Neural cell (in vitro differentiated cells): ENCODE measurements around the gene URAD.
A peak's percentile ranks its signal among the peaks of the same experiment; 100 is the strongest.

Source experiments
- EP300 ChIP-seq: fragments of 450-650 bp; conservative IDR thresholded peaks from 2 replicates; pipeline ENCODE4 v1.6.1; 2014; ENCODE audit warnings: antibody characterized with exemption, mild to moderate bottlenecking, moderate library complexity; ENCODE audit not compliant: poor library complexity, severe bottlenecking
- EZH2 ChIP-seq: fragments of 200-600, 300-800 bp; shearing (Covaris generic), sonication (generic); IDR thresholded peaks from 2 replicates; pipeline ENCODE4 v1.6.1; 2014; ENCODE audit warnings: antibody characterized with exemption, low read length, borderline replicate concordance, mild to moderate bottlenecking; ENCODE audit not compliant: insufficient read depth, poor library complexity, severe bottlenecking
- MXI1 ChIP-seq: fragments of 450-650 bp; conservative IDR thresholded peaks from 2 replicates; pipeline ENCODE4 v1.6.1; 2014; ENCODE audit warnings: antibody characterized with exemption, mild to moderate bottlenecking; ENCODE audit not compliant: poor library complexity, severe bottlenecking
- POLR2AphosphoS5 ChIP-seq: IDR thresholded peaks from 2 replicates; pipeline ENCODE4 v1.6.1; 2012
- RAD21 ChIP-seq: fragments of 450-650 bp; conservative IDR thresholded peaks from 2 replicates; pipeline ENCODE4 v1.6.1; 2014; ENCODE audit warnings: antibody characterized with exemption, mild to moderate bottlenecking, moderate library complexity
- SMC3 ChIP-seq: fragments of 450-650 bp; conservative IDR thresholded peaks from 2 replicates; pipeline ENCODE4 v1.6.1; 2014; ENCODE audit warnings: antibody characterized with exemption, mild to moderate bottlenecking, moderate library complexity; ENCODE audit not compliant: poor library complexity
- TAF1 ChIP-seq: IDR thresholded peaks from 2 replicates; pipeline ENCODE4 v1.6.1; 2012; ENCODE audit warnings: low read depth
- TF ChIP-seq, protein P1 (sequence below): fragments of 450-650 bp; IDR thresholded peaks from 2 replicates; pipeline ENCODE4 v1.5.1; 2014; ENCODE audit warnings: antibody characterized with exemption, mild to moderate bottlenecking, moderate library complexity; ENCODE audit not compliant: poor library complexity, severe bottlenecking
- TF ChIP-seq, protein P2 (sequence below): IDR thresholded peaks from 2 replicates; pipeline ENCODE4 v1.6.1; 2012; ENCODE audit warnings: borderline replicate concordance

DNA sequence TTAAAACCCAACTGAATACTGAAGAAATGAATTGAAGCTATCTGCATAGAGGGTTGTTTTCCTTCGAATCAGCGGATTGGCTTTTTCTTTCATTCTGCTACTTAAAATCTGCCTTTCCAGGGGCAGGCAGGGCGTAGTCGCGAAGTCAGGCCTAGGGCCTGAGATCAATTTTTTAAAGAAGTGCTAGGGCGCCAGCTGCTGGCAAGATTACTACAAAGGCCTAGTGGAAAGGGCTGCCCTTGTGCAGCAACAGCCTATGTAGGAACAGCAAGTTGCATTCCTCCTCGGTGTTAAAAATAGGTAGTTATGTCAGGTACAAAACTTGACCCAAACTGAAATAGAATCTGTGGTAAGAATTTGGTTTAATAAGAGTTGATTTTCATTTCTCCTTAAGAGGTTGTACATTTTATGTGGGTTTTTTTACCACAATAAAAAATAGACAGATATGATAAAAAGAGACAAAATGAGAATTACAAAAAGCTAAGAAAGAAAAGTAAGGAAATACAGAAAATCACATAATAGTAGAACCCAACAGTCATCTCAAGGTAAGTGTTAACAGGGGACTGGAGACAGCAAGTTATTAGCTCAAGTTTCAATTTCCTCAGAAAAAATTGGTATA, 9.5 kb upstream of the URAD start:
- no peak for TF ChIP-seq EP300
- TF ChIP-seq EZH2, result no peak
- TF ChIP-seq RAD21, result peak; percentile 56
- no peak for TF ChIP-seq POLR2AphosphoS5
- TF ChIP-seq, protein P1, sequence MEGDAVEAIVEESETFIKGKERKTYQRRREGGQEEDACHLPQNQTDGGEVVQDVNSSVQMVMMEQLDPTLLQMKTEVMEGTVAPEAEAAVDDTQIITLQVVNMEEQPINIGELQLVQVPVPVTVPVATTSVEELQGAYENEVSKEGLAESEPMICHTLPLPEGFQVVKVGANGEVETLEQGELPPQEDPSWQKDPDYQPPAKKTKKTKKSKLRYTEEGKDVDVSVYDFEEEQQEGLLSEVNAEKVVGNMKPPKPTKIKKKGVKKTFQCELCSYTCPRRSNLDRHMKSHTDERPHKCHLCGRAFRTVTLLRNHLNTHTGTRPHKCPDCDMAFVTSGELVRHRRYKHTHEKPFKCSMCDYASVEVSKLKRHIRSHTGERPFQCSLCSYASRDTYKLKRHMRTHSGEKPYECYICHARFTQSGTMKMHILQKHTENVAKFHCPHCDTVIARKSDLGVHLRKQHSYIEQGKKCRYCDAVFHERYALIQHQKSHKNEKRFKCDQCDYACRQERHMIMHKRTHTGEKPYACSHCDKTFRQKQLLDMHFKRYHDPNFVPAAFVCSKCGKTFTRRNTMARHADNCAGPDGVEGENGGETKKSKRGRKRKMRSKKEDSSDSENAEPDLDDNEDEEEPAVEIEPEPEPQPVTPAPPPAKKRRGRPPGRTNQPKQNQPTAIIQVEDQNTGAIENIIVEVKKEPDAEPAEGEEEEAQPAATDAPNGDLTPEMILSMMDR, result peak; percentile 58
- TF ChIP-seq, protein P2, sequence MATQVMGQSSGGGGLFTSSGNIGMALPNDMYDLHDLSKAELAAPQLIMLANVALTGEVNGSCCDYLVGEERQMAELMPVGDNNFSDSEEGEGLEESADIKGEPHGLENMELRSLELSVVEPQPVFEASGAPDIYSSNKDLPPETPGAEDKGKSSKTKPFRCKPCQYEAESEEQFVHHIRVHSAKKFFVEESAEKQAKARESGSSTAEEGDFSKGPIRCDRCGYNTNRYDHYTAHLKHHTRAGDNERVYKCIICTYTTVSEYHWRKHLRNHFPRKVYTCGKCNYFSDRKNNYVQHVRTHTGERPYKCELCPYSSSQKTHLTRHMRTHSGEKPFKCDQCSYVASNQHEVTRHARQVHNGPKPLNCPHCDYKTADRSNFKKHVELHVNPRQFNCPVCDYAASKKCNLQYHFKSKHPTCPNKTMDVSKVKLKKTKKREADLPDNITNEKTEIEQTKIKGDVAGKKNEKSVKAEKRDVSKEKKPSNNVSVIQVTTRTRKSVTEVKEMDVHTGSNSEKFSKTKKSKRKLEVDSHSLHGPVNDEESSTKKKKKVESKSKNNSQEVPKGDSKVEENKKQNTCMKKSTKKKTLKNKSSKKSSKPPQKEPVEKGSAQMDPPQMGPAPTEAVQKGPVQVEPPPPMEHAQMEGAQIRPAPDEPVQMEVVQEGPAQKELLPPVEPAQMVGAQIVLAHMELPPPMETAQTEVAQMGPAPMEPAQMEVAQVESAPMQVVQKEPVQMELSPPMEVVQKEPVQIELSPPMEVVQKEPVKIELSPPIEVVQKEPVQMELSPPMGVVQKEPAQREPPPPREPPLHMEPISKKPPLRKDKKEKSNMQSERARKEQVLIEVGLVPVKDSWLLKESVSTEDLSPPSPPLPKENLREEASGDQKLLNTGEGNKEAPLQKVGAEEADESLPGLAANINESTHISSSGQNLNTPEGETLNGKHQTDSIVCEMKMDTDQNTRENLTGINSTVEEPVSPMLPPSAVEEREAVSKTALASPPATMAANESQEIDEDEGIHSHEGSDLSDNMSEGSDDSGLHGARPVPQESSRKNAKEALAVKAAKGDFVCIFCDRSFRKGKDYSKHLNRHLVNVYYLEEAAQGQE, result no peak
- no peak for TF ChIP-seq MXI1
- peak; percentile 55 for TF ChIP-seq SMC3
- no peak for TF ChIP-seq TAF1
